Loucy (cell line): ENCODE measurements around the gene SIRPB1.

Experiments
- H2AFZ ChIP-seq: fragments of 200-600 bp; sonication (generic); 2 replicates; pipeline ENCODE4 v1.6.0; 2016; ENCODE audit warnings: antibody characterized with exemption, mild to moderate bottlenecking, low read length, moderate library complexity
- H3F3A ChIP-seq: fragments of 200-600 bp; 2 replicates; pipeline ENCODE4 v1.6.0; 2016; ENCODE audit warnings: antibody characterized with exemption, low read depth, mild to moderate bottlenecking
- H3K27me3 ChIP-seq: fragments of 200-600 bp; sonication (generic); 2 replicates; pipeline ENCODE4 v1.6.1; 2014; ENCODE audit warnings: low read length, mild to moderate bottlenecking; ENCODE audit not compliant: insufficient read depth, poor library complexity, severe bottlenecking
- H3K36me3 ChIP-seq: fragments of 200-600 bp; sonication (generic); 2 replicates; pipeline ENCODE4 v1.6.1; 2016; ENCODE audit warnings: low read length; ENCODE audit not compliant: insufficient read depth
- H3K4me1 ChIP-seq: fragments of 200-600 bp; sonication (generic); 2 replicates; pipeline ENCODE4 v1.5.1; 2014; ENCODE audit warnings: low read length, mild to moderate bottlenecking; ENCODE audit not compliant: insufficient read depth, poor library complexity, severe bottlenecking
- H3K4me2 ChIP-seq: fragments of 200-600 bp; sonication (generic); 2 replicates; pipeline ENCODE4 v1.6.0; 2014; ENCODE audit warnings: antibody characterized with exemption, low read length, low read depth, mild to moderate bottlenecking; ENCODE audit not compliant: poor library complexity, severe bottlenecking
- H3K4me3 ChIP-seq: fragments of 200-600 bp; sonication (generic); 2 replicates; pipeline ENCODE4 v1.5.1; 2014; ENCODE audit warnings: low read length, mild to moderate bottlenecking, mixed read lengths; ENCODE audit not compliant: poor library complexity, severe bottlenecking
- H3K79me2 ChIP-seq: fragments of 200-600 bp; sonication (generic); 2 replicates; pipeline ENCODE4 v1.6.1; 2014; ENCODE audit warnings: low read length; ENCODE audit not compliant: insufficient read depth
- H3K9ac ChIP-seq: fragments of 200-600 bp; sonication (generic); 2 replicates; pipeline ENCODE4 v1.6.0; 2014; ENCODE audit warnings: mild to moderate bottlenecking, low read depth, low read length, moderate library complexity; ENCODE audit not compliant: poor library complexity, severe bottlenecking
- H3K9me2 ChIP-seq: fragments of 200-600 bp; sonication (generic); replicated peaks from 2 replicates; pipeline ENCODE4 v1.6.1; 2016; ENCODE audit warnings: low read depth, low read length, mixed read lengths
- H3K9me3 ChIP-seq: fragments of 200-600 bp; sonication (generic); 2 replicates; pipeline ENCODE4 v1.6.1; 2014; ENCODE audit warnings: mild to moderate bottlenecking, antibody characterized with exemption, low read length, low read depth; ENCODE audit not compliant: insufficient read depth
- H4K20me1 ChIP-seq: fragments of 200-600 bp; sonication (generic); 2 replicates; pipeline ENCODE4 v1.6.0; 2014; ENCODE audit warnings: antibody characterized with exemption, low read length, mild to moderate bottlenecking; ENCODE audit not compliant: insufficient read depth, poor library complexity, severe bottlenecking
- CTCF ChIP-seq: fragments of 200-600 bp; sonication (generic); conservative IDR thresholded peaks from 2 replicates; pipeline ENCODE4 v1.5.1; 2014; ENCODE audit warnings: mild to moderate bottlenecking, antibody characterized with exemption, low read length
- EZH2phosphoT487 ChIP-seq: fragments of 200-600 bp; IDR thresholded peaks from 2 replicates; pipeline ENCODE4 v1.6.1; 2018; ENCODE audit warnings: antibody characterized with exemption, mild to moderate bottlenecking, moderate library complexity, borderline replicate concordance

Gene SIRPB1

GRCh38 chr20:1595333-1595732, 24.5 kb downstream of the SIRPB1 start:
- no peaks in the 10 kb centered on the region for H3K9me2 ChIP-seq
- H3K9ac ChIP-seq = no peak overlapping the region
- H3K4me3 ChIP-seq = no peak overlapping the region
- H3K4me2 ChIP-seq = no peak overlapping the region
- no peaks in the 10 kb centered on the region for H3K36me3 ChIP-seq
- no peaks in the 10 kb centered on the region for H3K9me3 ChIP-seq
- no peaks in the 10 kb centered on the region for H3F3A ChIP-seq
- H3K27me3 ChIP-seq = no peaks in the 10 kb centered on the region
- H4K20me1 ChIP-seq = no peaks in the 10 kb centered on the region
- H3K4me1 ChIP-seq = no peaks in the 10 kb centered on the region
- TF ChIP-seq CTCF = no peak
- no peak for TF ChIP-seq EZH2phosphoT487
- no peak overlapping the region for H2AFZ ChIP-seq
- no peaks in the 10 kb centered on the region for H3K79me2 ChIP-seq

- H3K27me3 ChIP-seq = no peaks in the 10 kb centered on the region
- TF ChIP-seq CTCF (peak; percentile 51), EZH2phosphoT487 (no peak)
- peak overlapping the region; percentile 33 for H3K9ac ChIP-seq
- no peaks in the 10 kb centered on the region for H3K79me2 ChIP-seq
- H3K36me3 ChIP-seq = no peaks in the 10 kb centered on the region
- no peaks in the 10 kb centered on the region for H3K9me2 ChIP-seq
- H4K20me1 ChIP-seq = no peaks in the 10 kb centered on the region
- H2AFZ ChIP-seq = peak overlapping the region; percentile 90
- no peaks in the 10 kb centered on the region for H3K9me3 ChIP-seq
- no peaks in the 10 kb centered on the region for H3F3A ChIP-seq
- H3K4me3 ChIP-seq = peak overlapping the region; percentile 44
- peak overlapping the region; percentile 46 for H3K4me2 ChIP-seq
- H3K4me1 ChIP-seq = peaks cover 18% of the 10 kb centered on the region
These were observed 31.0 kb downstream of the SIRPB1 start for GRCh38 chr20:1588533-1589460.

GRCh38 chr20:1587781-1588532, 31.9 kb downstream of the SIRPB1 start:
- H3K9me3 ChIP-seq = no peaks in the 10 kb centered on the region
- H3K27me3 ChIP-seq = no peaks in the 10 kb centered on the region
- no peaks in the 10 kb centered on the region for H3K79me2 ChIP-seq
- H3K4me2 ChIP-seq = peak overlapping the region; percentile 46
- H3F3A ChIP-seq = no peaks in the 10 kb centered on the region
- H3K9ac ChIP-seq = peak overlapping the region; percentile 33
- H2AFZ ChIP-seq = peak overlapping the region; percentile 90
- H3K9me2 ChIP-seq = no peaks in the 10 kb centered on the region
- H3K4me3 ChIP-seq = peak overlapping the region; percentile 44
- H3K36me3 ChIP-seq = no peaks in the 10 kb centered on the region
- TF ChIP-seq CTCF (no peak), EZH2phosphoT487 (no peak)
- H4K20me1 ChIP-seq = no peaks in the 10 kb centered on the region
- peaks cover 18% of the 10 kb centered on the region for H3K4me1 ChIP-seq
